Fibroblast of villous mesenchyme (primary cell): Measurements from ENCODE around the gene NUDT15. TPM values are rescaled to one million over a fixed set of nuclear protein-coding genes. Genes with fewer than 3 reads are reported as not detected.

Experiments
- DNase-seq: peaks from one replicate; pipeline ENCODE4 v3.0.0-alpha.2; 2010; ENCODE audit warnings: low read depth
- H3K4me3 ChIP-seq: 2 replicates; pipeline ENCODE4 v1.5.1; 2011; ENCODE audit warnings: low read depth, mild to moderate bottlenecking, low read length
- total RNA-seq: library from RNA; depleted of rRNA; stranded (reverse); fragments of >200 nt; gene quantifications from 2 replicates; pipeline ENCODE4 v1.2.3, GENCODE V29; 2012
- TF ChIP-seq, protein P1 (sequence below): IDR thresholded peaks from 2 replicates; pipeline ENCODE4 v1.5.1; 2012; ENCODE audit warnings: low read depth, mild to moderate bottlenecking, low read length; ENCODE audit not compliant: insufficient read depth

Gene NUDT15
- 14.5 and 23.7 TPM in 2 replicates for total RNA-seq

- H3K4me3 ChIP-seq = peak within 1 kb of the TSS; percentile 91
- DNase-seq = peak; percentile 97
- TF ChIP-seq, protein P1, sequence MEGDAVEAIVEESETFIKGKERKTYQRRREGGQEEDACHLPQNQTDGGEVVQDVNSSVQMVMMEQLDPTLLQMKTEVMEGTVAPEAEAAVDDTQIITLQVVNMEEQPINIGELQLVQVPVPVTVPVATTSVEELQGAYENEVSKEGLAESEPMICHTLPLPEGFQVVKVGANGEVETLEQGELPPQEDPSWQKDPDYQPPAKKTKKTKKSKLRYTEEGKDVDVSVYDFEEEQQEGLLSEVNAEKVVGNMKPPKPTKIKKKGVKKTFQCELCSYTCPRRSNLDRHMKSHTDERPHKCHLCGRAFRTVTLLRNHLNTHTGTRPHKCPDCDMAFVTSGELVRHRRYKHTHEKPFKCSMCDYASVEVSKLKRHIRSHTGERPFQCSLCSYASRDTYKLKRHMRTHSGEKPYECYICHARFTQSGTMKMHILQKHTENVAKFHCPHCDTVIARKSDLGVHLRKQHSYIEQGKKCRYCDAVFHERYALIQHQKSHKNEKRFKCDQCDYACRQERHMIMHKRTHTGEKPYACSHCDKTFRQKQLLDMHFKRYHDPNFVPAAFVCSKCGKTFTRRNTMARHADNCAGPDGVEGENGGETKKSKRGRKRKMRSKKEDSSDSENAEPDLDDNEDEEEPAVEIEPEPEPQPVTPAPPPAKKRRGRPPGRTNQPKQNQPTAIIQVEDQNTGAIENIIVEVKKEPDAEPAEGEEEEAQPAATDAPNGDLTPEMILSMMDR = peak; percentile 99
Observed at GRCh38 chr13:48037346-48038173, at the start of gene NUDT15. Gene NUDT15 (plus strand): TSS chr13:48037726. CDS start chr13:48037747, 21 bp downstream.

GRCh38 chr13:47990427-47990826 is 47.1 kb upstream of the NUDT15 start:
- TF ChIP-seq, protein P1 = no peak
- no peak for DNase-seq
- H3K4me3 ChIP-seq = no peak overlapping the region

DNA sequence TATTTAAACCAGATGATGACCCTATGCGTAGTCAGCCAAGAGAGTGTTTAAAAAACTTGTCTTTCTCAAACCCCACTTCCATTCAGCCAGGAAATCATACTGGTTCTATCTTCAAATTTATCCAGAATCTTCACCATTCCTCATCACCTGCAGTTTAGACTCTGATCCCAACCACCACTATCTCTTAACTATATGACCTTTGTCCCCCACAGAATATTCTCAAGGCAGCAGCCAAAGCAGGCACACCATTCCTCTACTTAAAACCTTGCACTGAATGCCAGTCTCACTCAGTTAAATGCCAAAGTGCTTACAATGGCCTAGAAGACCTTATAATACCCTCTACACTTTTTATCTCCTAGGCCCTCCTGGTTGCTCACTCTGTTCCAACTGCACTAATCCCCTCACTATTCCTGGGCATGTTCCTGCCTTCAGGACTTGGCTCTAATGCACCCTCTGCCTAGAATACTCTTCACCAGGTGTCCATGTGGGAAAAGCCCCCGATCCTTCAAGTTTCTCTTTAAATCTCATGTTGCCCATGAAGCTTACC is 46.5 kb upstream of the NUDT15 start:
- DNase-seq = no peak
- TF ChIP-seq, protein P1 = no peak
- no peak overlapping the region for H3K4me3 ChIP-seq

GRCh38 chr13:47991859-47992258 is 45.7 kb upstream of the NUDT15 start:
- TF ChIP-seq, protein P1 = no peak
- no peak for DNase-seq
- H3K4me3 ChIP-seq = no peak overlapping the region

GRCh38 chr13:47997384-47997783 is 40.1 kb upstream of the NUDT15 start:
- DNase-seq = no peak
- TF ChIP-seq, protein P1 = no peak
- H3K4me3 ChIP-seq = no peak overlapping the region

DNA sequence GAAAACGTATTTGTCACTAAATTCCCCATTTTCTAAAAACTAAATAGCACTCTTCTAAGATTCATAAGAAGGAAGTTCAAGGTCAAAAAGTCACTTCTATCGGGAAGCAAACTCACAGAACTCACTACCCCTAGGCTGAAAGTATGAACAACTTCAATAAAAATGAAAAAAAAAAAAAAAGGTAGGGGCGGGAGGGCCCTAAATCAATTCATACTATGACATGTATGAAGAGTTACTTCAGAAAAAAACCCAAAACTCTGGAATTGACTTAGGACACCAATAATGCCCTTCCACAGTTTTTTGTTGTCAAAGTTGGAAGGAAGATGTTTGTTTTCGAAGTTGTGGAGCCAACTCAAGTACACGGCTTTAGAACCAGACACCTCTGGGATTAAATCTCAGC is 37.6 kb upstream of the NUDT15 start:
- TF ChIP-seq, protein P1 = no peak

More for the DNA sequence above, 37.6 kb upstream of the NUDT15 start:
- no peak for DNase-seq
- peak overlapping the region; percentile 99 for H3K4me3 ChIP-seq
